ENCODE data around the gene IFNL4.

Gene IFNL4

DNA sequence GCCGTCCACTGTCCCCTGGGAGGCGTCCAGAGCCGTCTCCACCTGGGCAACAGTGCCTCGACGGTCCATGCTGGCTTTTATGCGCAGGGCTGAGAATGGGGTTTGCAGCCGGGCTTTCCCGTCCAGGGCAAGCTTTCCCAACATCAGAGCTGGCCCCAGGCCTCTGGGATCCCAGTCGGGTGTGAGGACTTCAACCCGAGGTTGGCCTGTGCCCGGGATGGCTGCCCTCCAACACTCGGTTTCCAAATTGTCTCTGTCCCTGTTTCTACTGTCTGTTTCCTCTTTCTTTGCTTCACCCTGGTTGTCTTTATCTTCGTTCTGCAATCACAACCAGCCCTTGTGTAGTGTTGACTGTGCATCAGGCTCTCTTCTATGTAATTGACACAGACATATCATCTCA lies at the start of gene IFNL4:
TSS of gene IFNL4 (minus strand) at position 51 of the 400 bp plus-strand sequence.
- DNase-seq (ENCODE audit: low read depth), result no peak
- H3K4me3 ChIP-seq (ENCODE audit: control insufficient read depth, low read depth, low read length), result no peak within 1 kb of the TSS
- TF ChIP-seq, protein P1, sequence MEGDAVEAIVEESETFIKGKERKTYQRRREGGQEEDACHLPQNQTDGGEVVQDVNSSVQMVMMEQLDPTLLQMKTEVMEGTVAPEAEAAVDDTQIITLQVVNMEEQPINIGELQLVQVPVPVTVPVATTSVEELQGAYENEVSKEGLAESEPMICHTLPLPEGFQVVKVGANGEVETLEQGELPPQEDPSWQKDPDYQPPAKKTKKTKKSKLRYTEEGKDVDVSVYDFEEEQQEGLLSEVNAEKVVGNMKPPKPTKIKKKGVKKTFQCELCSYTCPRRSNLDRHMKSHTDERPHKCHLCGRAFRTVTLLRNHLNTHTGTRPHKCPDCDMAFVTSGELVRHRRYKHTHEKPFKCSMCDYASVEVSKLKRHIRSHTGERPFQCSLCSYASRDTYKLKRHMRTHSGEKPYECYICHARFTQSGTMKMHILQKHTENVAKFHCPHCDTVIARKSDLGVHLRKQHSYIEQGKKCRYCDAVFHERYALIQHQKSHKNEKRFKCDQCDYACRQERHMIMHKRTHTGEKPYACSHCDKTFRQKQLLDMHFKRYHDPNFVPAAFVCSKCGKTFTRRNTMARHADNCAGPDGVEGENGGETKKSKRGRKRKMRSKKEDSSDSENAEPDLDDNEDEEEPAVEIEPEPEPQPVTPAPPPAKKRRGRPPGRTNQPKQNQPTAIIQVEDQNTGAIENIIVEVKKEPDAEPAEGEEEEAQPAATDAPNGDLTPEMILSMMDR (IDR thresholded peaks at IDR 0.05; ENCODE audit: control insufficient read depth, insufficient read depth, low read depth, low read length, missing control alignments), result no peak

DNA sequence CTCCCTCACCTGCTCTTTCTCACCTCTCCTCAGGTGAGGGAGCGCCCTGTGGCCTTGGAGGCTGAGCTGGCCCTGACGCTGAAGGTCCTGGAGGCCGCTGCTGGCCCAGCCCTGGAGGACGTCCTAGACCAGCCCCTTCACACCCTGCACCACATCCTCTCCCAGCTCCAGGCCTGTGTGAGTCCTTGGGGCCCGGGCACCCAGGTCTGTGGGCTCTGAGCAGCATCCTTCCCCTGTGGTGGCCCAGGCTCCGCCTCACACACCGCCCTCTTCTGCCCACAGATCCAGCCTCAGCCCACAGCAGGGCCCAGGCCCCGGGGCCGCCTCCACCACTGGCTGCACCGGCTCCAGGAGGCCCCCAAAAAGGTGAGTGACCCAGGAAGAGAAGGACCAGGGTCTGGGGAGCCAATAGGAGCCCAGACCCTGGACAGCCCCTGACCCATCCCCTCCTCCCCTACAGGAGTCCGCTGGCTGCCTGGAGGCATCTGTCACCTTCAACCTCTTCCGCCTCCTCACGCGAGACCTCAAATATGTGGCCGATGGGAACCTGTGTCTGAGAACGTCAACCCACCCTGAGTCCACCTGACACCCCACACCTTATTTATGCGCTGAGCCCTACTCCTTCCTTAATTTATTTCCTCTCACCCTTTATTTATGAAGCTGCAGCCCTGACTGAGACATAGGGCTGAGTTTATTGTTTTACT lies 49.4 kb upstream of the IFNL4 start:
- TF ChIP-seq, protein P1 (IDR thresholded peaks at IDR 0.05; ENCODE audit: control insufficient read depth, insufficient read depth, low read depth, low read length, missing control alignments), result no peak
- DNase-seq (ENCODE audit: low read depth), result no peak
- H3K4me3 ChIP-seq (ENCODE audit: control insufficient read depth, low read depth, low read length), result no peak overlapping the region

DNA sequence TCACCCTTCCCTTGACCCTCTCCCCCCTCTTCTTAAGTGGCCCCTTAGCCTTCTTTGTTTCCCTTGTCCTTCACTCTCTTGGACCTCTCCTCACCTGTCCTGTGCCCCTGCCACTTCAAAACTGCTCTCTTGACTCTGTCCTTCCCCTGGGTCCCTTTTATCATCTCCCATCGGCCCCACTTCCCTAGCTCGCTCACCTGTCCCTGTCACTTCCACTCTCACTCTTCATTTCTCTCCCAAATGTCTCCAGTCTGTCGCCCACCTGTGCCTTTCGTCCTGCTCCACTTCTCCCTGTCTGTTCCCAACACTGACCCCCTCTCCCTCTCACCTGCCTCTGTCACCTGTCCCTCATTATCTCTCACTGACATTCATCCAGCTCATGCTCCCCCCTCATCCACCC lies 48.2 kb upstream of the IFNL4 start:
- H3K4me3 ChIP-seq (ENCODE audit: control insufficient read depth, low read depth, low read length), result no peak overlapping the region
- no peak for DNase-seq (ENCODE audit: low read depth)
- TF ChIP-seq, protein P1 (IDR thresholded peaks at IDR 0.05; ENCODE audit: control insufficient read depth, insufficient read depth, low read depth, low read length, missing control alignments), result no peak

DNA sequence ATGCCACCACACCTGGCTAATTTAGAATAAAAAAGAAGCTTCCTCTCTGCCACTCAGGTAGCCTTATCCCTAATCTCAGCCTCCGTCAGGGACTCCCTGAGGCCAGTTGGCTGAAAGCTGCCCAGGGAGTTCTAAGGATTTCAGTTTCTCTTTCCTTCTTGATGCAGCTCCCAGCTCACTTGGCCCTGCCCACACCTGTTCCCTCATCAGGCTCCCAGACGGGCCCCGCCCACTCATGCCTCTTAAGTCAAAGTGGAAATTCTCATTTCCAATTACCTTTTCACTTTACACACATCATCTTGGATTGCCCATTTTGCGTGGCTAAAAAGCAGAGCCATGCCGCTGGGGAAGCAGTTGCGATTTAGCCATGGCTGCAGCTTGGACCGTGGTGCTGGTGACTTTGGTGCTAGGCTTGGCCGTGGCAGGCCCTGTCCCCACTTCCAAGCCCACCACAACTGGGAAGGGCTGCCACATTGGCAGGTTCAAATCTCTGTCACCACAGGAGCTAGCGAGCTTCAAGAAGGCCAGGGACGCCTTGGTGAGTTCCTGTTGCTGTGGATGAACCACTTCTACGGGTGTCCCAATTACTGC lies 47.5 kb upstream of the IFNL4 start, which contains the start of gene IFNL1:
TSS of gene IFNL1 (plus strand) at position 353 of the 591 bp plus-strand sequence. CDS start at position 368, 15 bp downstream.
- DNase-seq (ENCODE audit: low read depth), result no peak
- no peak within 1 kb of the TSS for H3K4me3 ChIP-seq (ENCODE audit: control insufficient read depth, low read depth, low read length)
- TF ChIP-seq, protein P1 (IDR thresholded peaks at IDR 0.05; ENCODE audit: control insufficient read depth, insufficient read depth, low read depth, low read length, missing control alignments), result no peak

DNA sequence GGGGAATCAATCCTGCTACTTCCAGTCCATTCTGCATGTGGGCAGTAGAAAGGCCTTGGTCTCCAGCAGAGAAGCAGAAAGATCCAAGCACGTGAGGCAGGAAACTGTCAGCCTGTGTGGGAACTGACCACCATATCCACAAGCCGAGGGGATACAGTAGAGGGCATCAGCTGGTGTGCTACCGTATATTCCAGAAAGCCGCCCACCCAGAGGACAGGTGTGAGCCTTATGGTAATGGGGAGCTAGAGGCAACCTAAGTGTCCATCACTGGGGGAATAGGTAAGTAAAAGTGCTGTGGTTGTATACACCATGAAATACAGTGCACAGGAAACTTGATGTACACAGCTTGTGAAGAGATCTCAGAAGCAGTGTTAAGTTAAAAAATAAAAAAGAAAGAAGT lies 44.7 kb upstream of the IFNL4 start:
- TF ChIP-seq, protein P1 (IDR thresholded peaks at IDR 0.05; ENCODE audit: control insufficient read depth, insufficient read depth, low read depth, low read length, missing control alignments), result no peak
- DNase-seq (ENCODE audit: low read depth), result no peak

DNA sequence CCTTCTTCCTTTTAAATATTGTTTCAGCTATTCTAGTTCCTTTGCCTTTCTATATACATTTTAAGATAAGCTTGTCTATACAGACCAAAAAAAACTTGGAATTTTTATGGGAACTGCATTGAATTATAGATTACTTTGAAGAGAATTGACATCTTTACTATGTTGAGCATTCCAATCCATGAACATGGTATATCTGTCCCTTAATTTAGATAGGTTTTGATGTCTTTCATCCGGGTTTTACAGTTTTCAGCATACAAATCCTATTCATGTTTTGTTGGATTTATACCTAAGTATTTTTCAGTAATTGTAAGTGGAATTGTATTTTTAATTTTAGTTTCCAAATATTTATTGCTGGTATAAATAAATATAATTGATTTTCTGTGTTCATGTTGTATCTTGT lies 35.4 kb upstream of the IFNL4 start:
- TF ChIP-seq, protein P1 (IDR thresholded peaks at IDR 0.05; ENCODE audit: control insufficient read depth, insufficient read depth, low read depth, low read length, missing control alignments), result no peak
- DNase-seq (ENCODE audit: low read depth), result no peak
- no peak overlapping the region for H3K4me3 ChIP-seq (ENCODE audit: control insufficient read depth, low read depth, low read length)

More for the DNA sequence above, 44.7 kb upstream of the IFNL4 start:
- no peak overlapping the region for H3K4me3 ChIP-seq (ENCODE audit: control insufficient read depth, low read depth, low read length)
